DOHH2 (cell line): ENCODE results near the gene ADAMTS9.

Experiments used
- H3F3A ChIP-seq: fragments of 200-600 bp; sonication (generic), shearing (Covaris generic); 2 replicates; pipeline ENCODE4 v1.6.0; 2016; ENCODE audit warnings: antibody characterized with exemption, mild to moderate bottlenecking; ENCODE audit not compliant: control insufficient read depth, insufficient read depth
- H3K27ac ChIP-seq: fragments of 200-600 bp; sonication (generic); 2 replicates; pipeline ENCODE4 v1.5.1; 2014; ENCODE audit warnings: low read depth, mild to moderate bottlenecking, low read length, moderate library complexity
- H3K27me3 ChIP-seq: fragments of 200-600 bp; sonication (generic); 2 replicates; pipeline ENCODE4 v1.6.1; 2014; ENCODE audit warnings: mild to moderate bottlenecking, low read length, mixed read lengths; ENCODE audit not compliant: control insufficient read depth
- H3K36me3 ChIP-seq: fragments of 200-600 bp; sonication (generic); 2 replicates; pipeline ENCODE4 v1.6.1; 2014; ENCODE audit warnings: mild to moderate bottlenecking, low read length, moderate library complexity, mixed read lengths; ENCODE audit not compliant: control insufficient read depth
- H3K4me1 ChIP-seq: fragments of 200-600 bp; sonication (generic); 2 replicates; pipeline ENCODE4 v1.6.1; 2014; ENCODE audit warnings: mild to moderate bottlenecking, low read length, mixed read lengths; ENCODE audit not compliant: control insufficient read depth
- H3K4me2 ChIP-seq: fragments of 200-600 bp; sonication (generic); 2 replicates; pipeline ENCODE4 v1.6.0; 2014; ENCODE audit warnings: mild to moderate bottlenecking, low read length, moderate library complexity
- H3K4me3 ChIP-seq: fragments of 200-600 bp; sonication (generic); 2 replicates; pipeline ENCODE4 v1.5.1; 2014; ENCODE audit warnings: mild to moderate bottlenecking, low read length, mixed read lengths
- H3K79me2 ChIP-seq: fragments of 200-600 bp; sonication (generic); 2 replicates; pipeline ENCODE4 v1.6.1; 2014; ENCODE audit warnings: mild to moderate bottlenecking, low read length, mixed read lengths; ENCODE audit not compliant: control insufficient read depth
- H3K9me2 ChIP-seq: fragments of 200-600 bp; sonication (generic); replicated peaks from 2 replicates; pipeline ENCODE4 v1.6.1; 2014; ENCODE audit warnings: mild to moderate bottlenecking, low read length, mixed read lengths; ENCODE audit not compliant: control insufficient read depth
- H3K9me3 ChIP-seq: fragments of 200-600 bp; sonication (generic); 2 replicates; pipeline ENCODE4 v1.6.1; 2014; ENCODE audit warnings: antibody characterized with exemption, low read length, mixed read lengths; ENCODE audit not compliant: control insufficient read depth, insufficient read depth
- H4K20me1 ChIP-seq: fragments of 200-600 bp; sonication (generic); 2 replicates; pipeline ENCODE4 v1.6.0; 2014; ENCODE audit warnings: low read depth, mild to moderate bottlenecking, antibody characterized with exemption, low read length, moderate library complexity; ENCODE audit not compliant: control insufficient read depth, insufficient read depth
- EZH2phosphoT487 ChIP-seq: fragments of 200-600 bp; sonication (generic); IDR thresholded peaks from 2 replicates; pipeline ENCODE4 v1.6.1; 2017; ENCODE audit warnings: borderline replicate concordance, mild to moderate bottlenecking, antibody characterized with exemption, low read length, moderate library complexity, mixed read lengths
- TF ChIP-seq, protein P1 (sequence below): fragments of 200-600 bp; sonication (generic); IDR thresholded peaks from one replicate; pipeline ENCODE4 v1.5.1; 2014; ENCODE audit warnings: antibody characterized with exemption, mild to moderate bottlenecking, low read depth, low read length; ENCODE audit not compliant: poor library complexity, severe bottlenecking

ADAMTS9 gene, protein sequence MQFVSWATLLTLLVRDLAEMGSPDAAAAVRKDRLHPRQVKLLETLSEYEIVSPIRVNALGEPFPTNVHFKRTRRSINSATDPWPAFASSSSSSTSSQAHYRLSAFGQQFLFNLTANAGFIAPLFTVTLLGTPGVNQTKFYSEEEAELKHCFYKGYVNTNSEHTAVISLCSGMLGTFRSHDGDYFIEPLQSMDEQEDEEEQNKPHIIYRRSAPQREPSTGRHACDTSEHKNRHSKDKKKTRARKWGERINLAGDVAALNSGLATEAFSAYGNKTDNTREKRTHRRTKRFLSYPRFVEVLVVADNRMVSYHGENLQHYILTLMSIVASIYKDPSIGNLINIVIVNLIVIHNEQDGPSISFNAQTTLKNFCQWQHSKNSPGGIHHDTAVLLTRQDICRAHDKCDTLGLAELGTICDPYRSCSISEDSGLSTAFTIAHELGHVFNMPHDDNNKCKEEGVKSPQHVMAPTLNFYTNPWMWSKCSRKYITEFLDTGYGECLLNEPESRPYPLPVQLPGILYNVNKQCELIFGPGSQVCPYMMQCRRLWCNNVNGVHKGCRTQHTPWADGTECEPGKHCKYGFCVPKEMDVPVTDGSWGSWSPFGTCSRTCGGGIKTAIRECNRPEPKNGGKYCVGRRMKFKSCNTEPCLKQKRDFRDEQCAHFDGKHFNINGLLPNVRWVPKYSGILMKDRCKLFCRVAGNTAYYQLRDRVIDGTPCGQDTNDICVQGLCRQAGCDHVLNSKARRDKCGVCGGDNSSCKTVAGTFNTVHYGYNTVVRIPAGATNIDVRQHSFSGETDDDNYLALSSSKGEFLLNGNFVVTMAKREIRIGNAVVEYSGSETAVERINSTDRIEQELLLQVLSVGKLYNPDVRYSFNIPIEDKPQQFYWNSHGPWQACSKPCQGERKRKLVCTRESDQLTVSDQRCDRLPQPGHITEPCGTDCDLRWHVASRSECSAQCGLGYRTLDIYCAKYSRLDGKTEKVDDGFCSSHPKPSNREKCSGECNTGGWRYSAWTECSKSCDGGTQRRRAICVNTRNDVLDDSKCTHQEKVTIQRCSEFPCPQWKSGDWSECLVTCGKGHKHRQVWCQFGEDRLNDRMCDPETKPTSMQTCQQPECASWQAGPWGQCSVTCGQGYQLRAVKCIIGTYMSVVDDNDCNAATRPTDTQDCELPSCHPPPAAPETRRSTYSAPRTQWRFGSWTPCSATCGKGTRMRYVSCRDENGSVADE (N-terminal part only)

DNA sequence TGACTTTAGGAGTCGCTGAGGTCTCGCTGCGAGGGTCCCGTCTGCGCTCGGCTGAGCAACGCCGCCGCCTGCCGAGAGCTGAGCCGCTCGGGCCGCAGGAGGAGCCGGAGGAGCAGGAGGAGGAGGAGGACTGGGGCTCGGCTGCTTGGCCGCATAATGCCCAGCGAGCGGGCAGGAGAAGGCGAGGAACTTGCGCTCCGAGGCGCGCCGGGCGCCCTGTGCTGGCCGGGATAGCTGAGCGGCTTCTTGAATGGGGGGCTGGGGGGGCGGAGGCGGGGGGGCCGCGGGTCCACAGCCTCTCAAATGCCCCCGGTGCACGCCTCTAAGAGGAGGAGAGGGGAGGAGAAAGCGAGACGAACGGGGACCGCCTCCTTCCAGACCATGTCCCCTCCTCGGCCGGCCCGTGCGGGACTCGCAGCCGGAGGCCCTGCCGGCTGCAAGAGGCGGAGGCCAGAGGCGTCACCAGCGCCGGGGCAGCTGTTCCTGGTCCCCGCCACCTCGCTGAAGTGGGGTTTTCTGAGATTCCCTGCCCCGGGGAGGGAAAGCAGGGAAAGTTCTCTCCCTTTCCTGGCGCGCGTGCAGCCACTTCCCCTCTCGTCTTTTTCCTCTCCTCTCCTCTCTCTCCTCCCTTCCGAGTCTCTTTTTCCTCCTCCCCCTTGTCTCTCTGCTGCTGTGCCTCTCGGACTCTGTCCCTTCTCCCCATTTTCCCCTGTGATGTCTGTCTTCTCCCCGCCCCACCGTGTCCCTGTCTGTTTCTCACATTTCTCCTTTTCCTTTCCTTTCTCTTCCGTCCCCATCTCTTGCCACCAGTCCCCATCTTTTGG lies at the start of gene ADAMTS9:
Gene ADAMTS9, minus strand, starts transcription at position 220 of the 824 bp plus-strand sequence. CDS start 343 bp downstream, outside the sequence.
- Histone ChIP-seq H4K20me1 (no peaks in the 10 kb centered on the region), H3K27ac (no peak within 1 kb of the TSS), H3F3A (no peaks in the 10 kb centered on the region), H3K4me2 (no peak within 1 kb of the TSS), H3K36me3 (no peaks in the 10 kb centered on the region), H3K79me2 (no peaks in the 10 kb centered on the region), H3K9me2 (no peaks in the 10 kb centered on the region), H3K9me3 (0 out of 2 replicates have a peak, but pooled peaks cover 5% of the 10 kb centered on the region), H3K4me3 (no peak within 1 kb of the TSS), H3K4me1 (no peaks in the 10 kb centered on the region), H3K27me3 (no peaks in the 10 kb centered on the region)
- TF ChIP-seq EZH2phosphoT487, result no peak
- TF ChIP-seq, protein P1, sequence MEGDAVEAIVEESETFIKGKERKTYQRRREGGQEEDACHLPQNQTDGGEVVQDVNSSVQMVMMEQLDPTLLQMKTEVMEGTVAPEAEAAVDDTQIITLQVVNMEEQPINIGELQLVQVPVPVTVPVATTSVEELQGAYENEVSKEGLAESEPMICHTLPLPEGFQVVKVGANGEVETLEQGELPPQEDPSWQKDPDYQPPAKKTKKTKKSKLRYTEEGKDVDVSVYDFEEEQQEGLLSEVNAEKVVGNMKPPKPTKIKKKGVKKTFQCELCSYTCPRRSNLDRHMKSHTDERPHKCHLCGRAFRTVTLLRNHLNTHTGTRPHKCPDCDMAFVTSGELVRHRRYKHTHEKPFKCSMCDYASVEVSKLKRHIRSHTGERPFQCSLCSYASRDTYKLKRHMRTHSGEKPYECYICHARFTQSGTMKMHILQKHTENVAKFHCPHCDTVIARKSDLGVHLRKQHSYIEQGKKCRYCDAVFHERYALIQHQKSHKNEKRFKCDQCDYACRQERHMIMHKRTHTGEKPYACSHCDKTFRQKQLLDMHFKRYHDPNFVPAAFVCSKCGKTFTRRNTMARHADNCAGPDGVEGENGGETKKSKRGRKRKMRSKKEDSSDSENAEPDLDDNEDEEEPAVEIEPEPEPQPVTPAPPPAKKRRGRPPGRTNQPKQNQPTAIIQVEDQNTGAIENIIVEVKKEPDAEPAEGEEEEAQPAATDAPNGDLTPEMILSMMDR, result no peak

DNA sequence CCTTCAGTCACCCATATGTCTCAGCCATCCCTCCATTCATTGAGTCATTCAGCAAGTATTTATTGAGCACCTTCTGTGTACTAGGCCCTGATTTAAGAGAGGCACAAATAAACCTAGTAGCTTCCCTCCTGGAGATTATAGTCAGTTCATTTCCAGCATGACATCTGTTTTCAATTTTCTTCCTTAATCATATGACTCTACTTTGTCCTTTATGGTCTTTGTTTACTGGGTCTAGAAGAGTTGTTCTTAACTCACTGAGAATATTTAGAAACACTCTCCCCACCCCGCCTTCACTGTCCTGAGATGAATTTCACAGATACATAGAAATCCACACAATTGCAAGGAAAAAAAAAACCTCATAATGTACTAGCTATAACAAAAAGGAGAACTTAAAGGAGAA lies 44.8 kb upstream of the ADAMTS9 start:
- Histone ChIP-seq H3K79me2 (no peaks in the 10 kb centered on the region), H3K4me1 (no peaks in the 10 kb centered on the region), H3K4me3 (no peak overlapping the region), H4K20me1 (no peaks in the 10 kb centered on the region), H3K27ac (no peak overlapping the region), H3K27me3 (no peaks in the 10 kb centered on the region), H3K4me2 (no peak overlapping the region), H3F3A (no peaks in the 10 kb centered on the region), H3K9me3 (no peaks in the 10 kb centered on the region), H3K9me2 (no peaks in the 10 kb centered on the region), H3K36me3 (no peaks in the 10 kb centered on the region)
- TF ChIP-seq, protein P1, result no peak
- no peak for TF ChIP-seq EZH2phosphoT487

DNA sequence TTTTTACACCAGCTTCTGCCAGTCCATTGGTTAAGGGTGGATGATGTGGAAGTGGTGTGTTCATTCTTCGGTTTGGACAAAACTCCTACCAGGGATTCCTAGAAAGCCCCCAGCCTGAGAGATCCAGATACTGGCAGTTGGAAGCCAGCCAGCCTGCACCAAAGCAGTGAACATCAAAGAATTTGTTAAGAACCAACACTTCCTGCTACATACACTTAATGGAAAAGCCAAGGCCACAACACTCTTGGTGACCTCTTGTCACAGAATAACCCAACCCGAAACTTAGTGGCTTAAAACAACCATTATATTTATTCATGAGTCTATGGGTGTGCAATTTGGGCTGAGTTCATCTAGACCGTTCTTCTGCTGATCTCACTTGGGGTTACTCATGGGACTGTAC lies 42.9 kb upstream of the ADAMTS9 start:
- Histone ChIP-seq H3K4me3 (no peak overlapping the region), H3K9me3 (no peaks in the 10 kb centered on the region), H3F3A (no peaks in the 10 kb centered on the region), H3K9me2 (no peaks in the 10 kb centered on the region), H3K27me3 (no peaks in the 10 kb centered on the region), H4K20me1 (no peaks in the 10 kb centered on the region), H3K27ac (no peak overlapping the region), H3K4me2 (no peak overlapping the region), H3K79me2 (no peaks in the 10 kb centered on the region), H3K36me3 (no peaks in the 10 kb centered on the region), H3K4me1 (no peaks in the 10 kb centered on the region)
- no peak for TF ChIP-seq EZH2phosphoT487
